HepG2 (cell line): ENCODE measurements around the gene TPRN. TPM values are rescaled to one million over a fixed set of nuclear protein-coding genes. Genes with fewer than 3 reads are reported as not detected.

Source experiments
- ATM ChIP-seq: fragments of 450-650 bp; IDR thresholded peaks from 2 replicates; pipeline ENCODE4 v1.7.1; 2017; ENCODE audit warnings: mild to moderate bottlenecking, borderline replicate concordance
- BCLAF1 ChIP-seq: fragments of 450-650 bp; IDR thresholded peaks from 2 replicates; pipeline ENCODE4 v1.6.1; 2017; ENCODE audit warnings: mild to moderate bottlenecking
- CSRNP1 ChIP-seq: sonication (generic); formaldehyde crosslinking; IDR thresholded peaks from 2 replicates; pipeline ENCODE4 v1.8.1; 2023; ENCODE audit warnings: mild to moderate bottlenecking, missing genetic modification reagents
- EEA1 ChIP-seq: sonication (generic); formaldehyde crosslinking; IDR thresholded peaks from 2 replicates; pipeline ENCODE4 v1.5.1; 2020; ENCODE audit warnings: mild to moderate bottlenecking, missing genetic modification reagents, borderline replicate concordance
- ELF4 ChIP-seq: sonication (generic); formaldehyde crosslinking; IDR thresholded peaks from 2 replicates; pipeline ENCODE4 v1.5.0; 2020; ENCODE audit warnings: missing genetic modification reagents, mild to moderate bottlenecking, moderate library complexity, borderline replicate concordance
- FOSL1 ChIP-seq: sonication (generic); formaldehyde crosslinking; IDR thresholded peaks from 2 replicates; pipeline ENCODE4 v1.9.0; 2021; ENCODE audit warnings: missing genetic modification reagents, borderline replicate concordance
- HBP1 ChIP-seq: IDR thresholded peaks from 2 replicates; pipeline ENCODE4 v1.6.1; 2016; ENCODE audit warnings: low read depth, control low read depth
- HMGXB3 ChIP-seq: sonication (generic); formaldehyde crosslinking; IDR thresholded peaks from 2 replicates; pipeline ENCODE4 v1.4.0; 2020; ENCODE audit warnings: missing genetic modification reagents, borderline replicate concordance
- ONECUT2 ChIP-seq: sonication (generic); formaldehyde crosslinking; IDR thresholded peaks from 2 replicates; pipeline ENCODE4 v1.4.0; 2020; ENCODE audit warnings: missing genetic modification reagents
- RARA ChIP-seq: IDR thresholded peaks from 2 replicates; pipeline ENCODE4 v1.6.1; 2016; ENCODE audit warnings: missing genetic modification reagents, missing compliant biosample characterization
- ZSCAN25 ChIP-seq: sonication (generic); formaldehyde crosslinking; IDR thresholded peaks from 2 replicates; pipeline ENCODE4 v1.8.0; 2022; ENCODE audit warnings: mild to moderate bottlenecking, missing genetic modification reagents
- polyA plus RNA-seq, 8 experiments: library from polyadenylated mRNA; depleted of rRNA in 3 of 8; stranded (reverse) in 7 of 8; unstranded in 1 of 8; fragments of >200 nt; fragmentation: Illumina TruSeq in 4 of 8; extraction: Trizol in 4 of 8; gene quantifications; 2 replicates each; pipeline versions ENCODE4 v1.2.1 to v1.2.3, GENCODE V29; 2011 to 2016; ENCODE audit warnings: low read depth in 4 of 8, missing spikeins in 1 of 8, mixed read lengths in 1 of 8; ENCODE audit not compliant: insufficient read depth in 1 of 8
- total RNA-seq, 5 experiments: library from RNA; depleted of rRNA; stranded (reverse); fragments of >200 nt; fragmentation: Illumina TruSeq; extraction: Trizol; gene quantifications; 2 replicates each; pipeline ENCODE4 v1.2.3, GENCODE V29; 2016; ENCODE audit warnings: low read depth in 1 of 5
- TF ChIP-seq, protein P1 (sequence below): sonication (generic); formaldehyde crosslinking; IDR thresholded peaks from 2 replicates; pipeline ENCODE4 v1.4.0; 2020; ENCODE audit warnings: missing genetic modification reagents
- TF ChIP-seq, protein P2 (sequence below): sonication (generic); formaldehyde crosslinking; IDR thresholded peaks from 2 replicates; pipeline ENCODE4 v1.4.0; 2020; ENCODE audit warnings: missing genetic modification reagents, low read depth, mild to moderate bottlenecking, borderline replicate concordance

Gene TPRN
- total and polyA plus RNA-seq, 2 of the 13 experiments (the other 11 are each of a cell fraction or from before 2014, with no cell fraction given) = 10.1 to 19.2 TPM

DNA sequence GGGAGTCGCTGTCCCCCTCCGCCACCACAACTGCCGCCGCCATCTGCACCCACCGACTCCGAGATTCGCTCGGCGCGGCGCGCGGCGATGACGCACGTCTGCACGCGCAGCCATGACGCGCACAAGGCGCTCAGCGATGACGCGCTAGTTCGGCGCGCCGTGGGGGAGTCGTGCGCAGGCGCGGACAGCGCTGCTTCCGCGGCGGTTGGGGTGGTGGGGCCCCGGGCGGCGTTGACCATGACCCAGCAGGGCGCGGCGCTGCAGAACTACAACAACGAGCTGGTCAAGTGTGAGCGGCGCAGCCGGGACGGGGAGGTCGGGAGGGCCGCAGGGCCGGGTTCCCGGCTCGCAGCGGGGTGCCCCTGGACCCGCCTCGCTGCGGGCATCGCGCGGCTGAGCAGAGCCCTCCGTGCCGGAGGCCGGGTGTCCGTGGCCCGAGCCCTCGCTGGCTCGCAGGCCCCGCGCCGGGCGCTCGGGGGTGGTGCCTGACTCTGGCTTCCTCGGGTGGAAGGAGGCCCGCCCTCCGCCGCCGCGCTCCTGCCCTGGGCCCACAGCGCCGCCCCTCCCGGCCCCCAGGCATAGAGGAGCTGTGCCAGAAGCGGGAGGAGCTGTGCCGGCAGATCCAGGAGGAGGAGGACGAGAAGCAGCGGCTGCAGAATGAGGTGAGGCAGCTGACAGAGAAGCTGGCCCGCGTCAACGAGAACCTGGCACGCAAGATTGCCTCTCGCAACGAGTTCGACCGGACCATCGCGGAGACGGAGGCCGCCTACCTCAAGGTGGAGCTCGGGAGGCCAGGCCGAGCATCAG, 11.8 kb downstream of the TPRN start, which contains the start of the genes ANAPC2 and SSNA1 (continued):
- no peak for TF ChIP-seq BCLAF1
- no peak; the same call in 1 of the 2 replicates for TF ChIP-seq HMGXB3
- TF ChIP-seq EEA1 (CRISPR knock-in tag) = peak; percentile 78; the same call in 1 of the 2 replicates
- TF ChIP-seq ZSCAN25 (CRISPR knock-in tag) = peak; percentile 76
- TF ChIP-seq ONECUT2 (CRISPR knock-in tag) = no peak
- TF ChIP-seq, protein P1, sequence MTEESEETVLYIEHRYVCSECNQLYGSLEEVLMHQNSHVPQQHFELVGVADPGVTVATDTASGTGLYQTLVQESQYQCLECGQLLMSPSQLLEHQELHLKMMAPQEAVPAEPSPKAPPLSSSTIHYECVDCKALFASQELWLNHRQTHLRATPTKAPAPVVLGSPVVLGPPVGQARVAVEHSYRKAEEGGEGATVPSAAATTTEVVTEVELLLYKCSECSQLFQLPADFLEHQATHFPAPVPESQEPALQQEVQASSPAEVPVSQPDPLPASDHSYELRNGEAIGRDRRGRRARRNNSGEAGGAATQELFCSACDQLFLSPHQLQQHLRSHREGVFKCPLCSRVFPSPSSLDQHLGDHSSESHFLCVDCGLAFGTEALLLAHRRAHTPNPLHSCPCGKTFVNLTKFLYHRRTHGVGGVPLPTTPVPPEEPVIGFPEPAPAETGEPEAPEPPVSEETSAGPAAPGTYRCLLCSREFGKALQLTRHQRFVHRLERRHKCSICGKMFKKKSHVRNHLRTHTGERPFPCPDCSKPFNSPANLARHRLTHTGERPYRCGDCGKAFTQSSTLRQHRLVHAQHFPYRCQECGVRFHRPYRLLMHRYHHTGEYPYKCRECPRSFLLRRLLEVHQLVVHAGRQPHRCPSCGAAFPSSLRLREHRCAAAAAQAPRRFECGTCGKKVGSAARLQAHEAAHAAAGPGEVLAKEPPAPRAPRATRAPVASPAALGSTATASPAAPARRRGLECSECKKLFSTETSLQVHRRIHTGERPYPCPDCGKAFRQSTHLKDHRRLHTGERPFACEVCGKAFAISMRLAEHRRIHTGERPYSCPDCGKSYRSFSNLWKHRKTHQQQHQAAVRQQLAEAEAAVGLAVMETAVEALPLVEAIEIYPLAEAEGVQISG (CRISPR knock-in tag) = peak; percentile 95
- TF ChIP-seq ELF4 = no peak
- peak; percentile 76; the same call in 1 of the 2 replicates for TF ChIP-seq CSRNP1 (CRISPR knock-in tag)
- TF ChIP-seq RARA (CRISPR knock-in tag) = peak; percentile 69
- no peak for TF ChIP-seq ATM
- no peak for TF ChIP-seq FOSL1 (CRISPR knock-in tag)
- TF ChIP-seq, protein P2, sequence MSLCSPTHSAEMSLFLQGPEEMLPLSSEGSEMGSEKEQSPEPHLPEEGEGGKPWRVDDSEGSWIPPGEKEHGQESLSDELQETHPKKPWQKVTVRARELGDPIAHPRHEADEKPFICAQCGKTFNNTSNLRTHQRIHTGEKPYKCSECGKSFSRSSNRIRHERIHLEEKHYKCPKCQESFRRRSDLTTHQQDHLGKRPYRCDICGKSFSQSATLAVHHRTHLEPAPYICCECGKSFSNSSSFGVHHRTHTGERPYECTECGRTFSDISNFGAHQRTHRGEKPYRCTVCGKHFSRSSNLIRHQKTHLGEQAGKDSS (CRISPR knock-in tag) = no peak; the same call in 1 of the 2 replicates
- TF ChIP-seq HBP1 (CRISPR knock-in tag) = peak; percentile 97
